GM19324 (cell line): ENCODE data around the gene SLC6A18.
"Not testable (repeated sequence)": the region's sequence is repeated elsewhere in the genome, so short reads cannot be mapped to it uniquely, and the experiment has no call there.

Source experiments
- ATAC-seq: cut with Tn5 transposase; IDR thresholded peaks from one replicate; pipeline ENCODE4 v1.9.1; 2021; ENCODE audit warnings: mild to moderate bottlenecking, moderate library complexity; ENCODE audit not compliant: unreplicated experiment, low FRiP score

SLC6A18 gene

GRCh38 chr5:1249366-1250280, 24.4 kb downstream of the SLC6A18 start:
- no peak for ATAC-seq

- no peak for ATAC-seq
These were observed 26.7 kb downstream of the SLC6A18 start for GRCh38 chr5:1251678-1252580.

DNA sequence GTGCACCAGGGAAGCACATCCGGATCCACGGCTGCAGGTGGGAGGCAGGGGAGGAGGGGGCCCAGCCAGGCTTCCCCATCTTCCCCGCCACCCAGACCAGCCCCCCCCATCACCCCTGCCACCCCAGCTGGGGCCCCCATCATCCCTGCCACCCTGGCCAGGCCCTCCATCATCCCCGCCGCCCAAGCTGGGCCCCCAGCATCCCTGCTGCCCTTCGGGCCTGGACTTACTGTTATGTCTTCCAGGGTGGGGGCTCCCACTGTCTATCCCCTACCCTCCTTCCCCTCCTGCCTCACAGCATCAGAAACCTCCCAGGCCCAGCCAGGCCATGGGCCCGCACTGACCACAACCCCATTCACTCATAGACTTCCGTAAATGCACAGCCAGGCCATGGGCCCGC, 27.5 kb downstream of the SLC6A18 start:
- no peak for ATAC-seq

DNA sequence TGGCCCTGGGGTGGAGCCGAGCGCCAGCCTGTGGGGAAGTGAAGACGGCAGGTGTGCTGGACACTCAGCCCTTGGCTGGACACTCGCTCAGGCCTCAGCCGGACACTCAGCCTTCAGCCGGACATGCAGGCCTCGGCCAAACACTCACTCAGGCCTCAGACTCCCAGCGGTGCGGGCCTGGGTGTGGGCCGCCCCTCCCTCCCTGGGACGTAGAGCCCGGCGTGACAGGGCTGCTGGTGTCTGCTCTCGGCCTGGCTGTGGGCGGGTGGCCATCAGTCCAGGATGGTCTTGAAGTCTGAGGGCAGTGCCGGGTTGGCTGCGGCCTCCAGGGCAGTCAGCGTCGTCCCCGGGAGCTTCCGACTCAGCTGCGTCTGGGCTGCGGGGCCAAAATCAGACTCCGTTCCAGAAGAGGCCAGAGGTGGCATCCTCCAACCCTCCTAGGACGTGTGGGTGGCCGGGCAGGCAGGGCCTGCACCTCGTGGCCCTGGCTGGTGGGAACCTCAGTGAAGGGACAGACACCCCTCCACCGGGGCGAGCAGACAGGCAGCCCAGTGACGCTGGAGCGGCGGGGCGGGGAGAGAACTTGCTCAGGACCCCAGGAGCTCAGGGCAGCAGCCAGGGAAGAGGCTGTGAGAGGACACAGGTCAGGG, 28.4 kb downstream of the SLC6A18 start:
- ATAC-seq: no peak

GRCh38 chr5:1254196-1254595, 29.0 kb downstream of the SLC6A18 start:
- ATAC-seq: no peak

GRCh38 chr5:1255081-1255561, 29.9 kb downstream of the SLC6A18 start:
- ATAC-seq: no peak

GRCh38 chr5:1256776-1257175, 31.6 kb downstream of the SLC6A18 start:
- no peak for ATAC-seq

GRCh38 chr5:1257363-1257762, 32.2 kb downstream of the SLC6A18 start:
- no peak for ATAC-seq

DNA sequence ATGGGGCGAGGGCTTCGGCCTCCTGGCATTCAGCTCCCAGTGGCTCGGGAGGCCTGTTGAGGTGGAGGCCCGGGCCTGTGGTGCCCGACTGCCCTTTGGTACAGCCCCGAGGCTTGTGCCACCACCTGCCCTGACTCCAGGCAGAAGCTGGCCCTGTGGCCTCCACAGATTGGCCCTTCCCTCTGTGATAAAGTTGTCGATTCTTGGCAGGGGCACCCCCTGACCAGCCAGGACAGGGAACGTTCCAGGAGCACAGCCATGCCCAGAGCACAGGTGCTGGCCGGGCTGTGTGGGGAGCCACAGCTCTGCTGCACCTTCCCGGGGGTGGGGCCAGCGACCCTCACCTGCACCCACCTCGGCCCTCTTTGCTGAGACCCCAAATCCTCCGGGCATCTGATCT, 32.7 kb downstream of the SLC6A18 start:
- no peak for ATAC-seq

- ATAC-seq: no peak
These were observed 34.8 kb downstream of the SLC6A18 start for GRCh38 chr5:1259806-1260480.

DNA sequence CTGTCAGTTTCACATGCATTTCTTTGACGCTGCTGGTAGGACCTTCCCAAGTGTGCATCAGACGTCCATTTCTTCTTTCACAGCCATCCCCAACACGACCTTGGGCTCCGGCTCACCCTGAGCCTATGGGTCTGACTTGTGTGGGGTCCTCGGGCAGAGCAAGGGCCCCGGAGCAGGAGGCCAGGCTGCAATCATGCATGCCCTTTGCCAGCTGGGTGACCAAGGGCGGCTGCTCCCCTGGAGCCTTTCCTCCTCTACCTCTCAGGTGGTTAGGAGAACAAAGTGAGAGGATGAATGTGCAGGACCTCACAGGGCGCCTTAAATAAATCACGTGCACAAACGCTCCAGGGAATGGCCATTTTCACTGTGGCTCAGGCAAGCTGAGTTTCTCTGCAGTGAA, 36.5 kb downstream of the SLC6A18 start:
- ATAC-seq: no peak

GRCh38 chr5:1262381-1262780, 37.2 kb downstream of the SLC6A18 start:
- no peak for ATAC-seq

DNA sequence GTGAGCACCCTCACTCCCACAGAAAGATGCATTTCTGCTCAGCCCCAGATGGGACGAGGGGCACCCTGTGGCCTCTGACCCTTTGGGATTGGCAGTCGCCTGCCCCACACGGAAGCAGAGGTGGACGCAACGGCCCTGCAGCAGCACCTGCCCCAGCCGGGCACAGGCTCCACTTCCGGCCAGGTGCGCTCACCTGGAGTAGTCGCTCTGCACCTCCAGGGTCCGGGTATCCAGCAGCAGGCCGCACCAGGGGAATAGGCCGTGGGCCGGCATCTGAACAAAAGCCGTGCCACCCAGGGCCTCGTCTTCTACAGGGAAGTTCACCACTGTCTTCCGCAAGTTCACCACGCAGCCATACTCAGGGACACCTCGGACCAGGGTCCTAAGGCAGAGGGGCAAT, 39.0 kb downstream of the SLC6A18 start:
- ATAC-seq: no peak

- no peak for ATAC-seq
These were observed 39.8 kb downstream of the SLC6A18 start for GRCh38 chr5:1265026-1265425.

DNA sequence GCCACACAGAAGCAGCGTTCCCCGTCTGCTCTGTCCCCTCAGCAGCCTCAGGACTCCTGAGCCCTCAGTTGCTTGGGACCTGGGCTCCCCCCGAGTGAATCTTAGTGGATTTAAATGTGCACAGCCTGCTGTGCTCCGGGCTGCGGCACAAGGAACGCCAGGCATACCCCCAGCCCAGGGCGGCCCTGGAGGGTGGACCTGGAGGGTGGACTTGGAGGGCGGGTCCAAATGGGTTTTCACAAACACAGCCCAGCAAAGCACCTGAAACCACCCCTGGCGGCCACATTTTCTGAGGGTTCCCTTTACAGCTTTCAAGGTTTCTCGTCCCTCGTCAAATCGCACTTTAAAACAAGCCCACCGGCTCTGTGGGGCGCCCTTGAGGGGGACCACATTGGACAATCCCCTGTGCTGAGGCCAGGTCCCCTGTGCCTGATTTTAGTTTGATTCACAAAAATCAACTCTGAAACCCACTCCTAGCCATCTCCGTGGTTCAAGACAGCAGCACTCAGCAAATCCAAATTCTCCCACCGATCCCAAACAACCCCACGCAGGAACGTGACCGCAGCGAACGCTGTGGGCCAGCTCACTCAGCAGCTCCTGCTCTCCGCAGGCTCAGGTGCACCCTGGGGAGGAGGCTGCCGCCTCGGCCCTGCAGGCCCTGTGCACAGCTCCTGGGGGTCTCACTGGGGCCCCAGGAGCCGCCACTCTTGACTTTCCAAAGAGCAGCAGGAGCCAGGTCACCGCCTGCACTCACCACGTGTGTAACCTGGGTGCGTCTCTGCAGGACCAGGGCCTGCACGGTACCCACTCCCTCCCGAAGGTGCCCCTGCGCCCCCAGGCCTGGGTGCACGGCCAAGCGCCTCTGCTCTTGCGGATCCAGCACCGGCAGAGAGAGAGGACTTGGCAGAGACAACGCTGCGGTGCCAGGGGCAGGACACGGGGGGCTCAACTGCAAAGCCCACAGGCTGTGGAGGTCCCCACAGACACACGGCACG, 40.6 kb downstream of the SLC6A18 start:
- no peak for ATAC-seq

DNA sequence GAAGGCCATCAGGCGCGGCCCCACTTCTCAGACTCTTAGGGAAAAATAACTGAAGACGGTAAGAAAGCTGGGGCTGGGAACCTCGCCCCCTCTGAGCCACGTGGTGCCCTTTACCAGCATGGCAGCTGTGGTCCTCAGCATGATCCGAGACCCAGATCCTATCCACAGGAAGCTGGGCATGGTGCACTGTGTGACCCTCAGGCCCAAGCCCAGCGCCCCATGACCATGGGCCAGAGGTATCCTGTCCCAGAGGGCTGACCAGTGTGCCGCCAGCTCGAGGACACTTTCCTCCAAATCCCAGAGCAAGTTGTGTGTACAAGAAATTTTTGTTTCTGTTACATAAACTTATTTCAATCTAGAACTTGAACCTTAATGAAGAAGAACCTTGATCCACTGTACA, 41.6 kb downstream of the SLC6A18 start:
- ATAC-seq: no peak

- not testable (repeated sequence) for ATAC-seq
These were observed 42.3 kb downstream of the SLC6A18 start for GRCh38 chr5:1267464-1267863.

GRCh38 chr5:1268056-1268455, 42.9 kb downstream of the SLC6A18 start:
- no peak for ATAC-seq

- no peak for ATAC-seq
These were observed 43.5 kb downstream of the SLC6A18 start for GRCh38 chr5:1268666-1269065.
